Measurements from ENCODE around the gene ZSWIM5.
"Not testable (repeated sequence)": the region's sequence is repeated elsewhere in the genome, so short reads cannot be mapped to it uniquely, and the experiment has no call there.

The ZSWIM5 gene

GRCh38 chr1:45111239-45111638, 95.2 kb downstream of the ZSWIM5 start:
- in situ Hi-C loops (cut with HindIII; ENCODE audit: low pct_ligation_motif_present, low sequenced_read_pairs) = no loop called here
- H3K27me3 ChIP-seq (replicated peaks) = no peaks in the 10 kb centered on the region
- TF ChIP-seq, protein P1, sequence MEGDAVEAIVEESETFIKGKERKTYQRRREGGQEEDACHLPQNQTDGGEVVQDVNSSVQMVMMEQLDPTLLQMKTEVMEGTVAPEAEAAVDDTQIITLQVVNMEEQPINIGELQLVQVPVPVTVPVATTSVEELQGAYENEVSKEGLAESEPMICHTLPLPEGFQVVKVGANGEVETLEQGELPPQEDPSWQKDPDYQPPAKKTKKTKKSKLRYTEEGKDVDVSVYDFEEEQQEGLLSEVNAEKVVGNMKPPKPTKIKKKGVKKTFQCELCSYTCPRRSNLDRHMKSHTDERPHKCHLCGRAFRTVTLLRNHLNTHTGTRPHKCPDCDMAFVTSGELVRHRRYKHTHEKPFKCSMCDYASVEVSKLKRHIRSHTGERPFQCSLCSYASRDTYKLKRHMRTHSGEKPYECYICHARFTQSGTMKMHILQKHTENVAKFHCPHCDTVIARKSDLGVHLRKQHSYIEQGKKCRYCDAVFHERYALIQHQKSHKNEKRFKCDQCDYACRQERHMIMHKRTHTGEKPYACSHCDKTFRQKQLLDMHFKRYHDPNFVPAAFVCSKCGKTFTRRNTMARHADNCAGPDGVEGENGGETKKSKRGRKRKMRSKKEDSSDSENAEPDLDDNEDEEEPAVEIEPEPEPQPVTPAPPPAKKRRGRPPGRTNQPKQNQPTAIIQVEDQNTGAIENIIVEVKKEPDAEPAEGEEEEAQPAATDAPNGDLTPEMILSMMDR (IDR thresholded peaks at IDR 0.05; ENCODE audit: low read depth, low read length, missing control alignments) = no peak
- no peak for DNase-seq
- no peak overlapping the region for H3K4me3 ChIP-seq (ENCODE audit: low read depth, low read length)
- H3K36me3 ChIP-seq (replicated peaks) = no peaks in the 10 kb centered on the region
- no peak overlapping the region for H3K27ac ChIP-seq

DNA sequence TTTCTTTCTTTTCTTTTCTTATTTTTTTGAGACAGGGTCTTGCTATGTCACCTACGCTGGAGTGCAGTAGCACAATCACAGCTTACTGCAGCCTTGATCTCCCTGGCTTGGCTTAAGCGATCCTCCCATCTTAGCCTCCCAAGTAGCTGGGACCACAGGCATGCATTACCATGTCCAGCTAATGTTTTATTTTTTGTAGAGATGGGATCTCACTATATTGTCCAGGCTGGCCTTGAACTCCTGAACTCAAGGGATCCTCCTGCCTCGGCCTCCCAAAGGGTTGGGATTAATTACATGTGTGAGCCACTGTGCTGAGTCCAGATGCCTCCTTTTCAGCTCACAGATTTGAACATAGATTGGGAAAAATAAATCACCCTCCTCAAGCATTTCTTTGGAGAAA, 98.6 kb downstream of the ZSWIM5 start:
- in situ Hi-C loops (cut with HindIII; ENCODE audit: low pct_ligation_motif_present, low sequenced_read_pairs) = no loop called here
- Histone ChIP-seq H3K36me3 (replicated peaks) (no peaks in the 10 kb centered on the region), H3K27me3 (replicated peaks) (no peaks in the 10 kb centered on the region), H3K27ac (no peak overlapping the region), H3K4me3 (ENCODE audit: low read depth, low read length) (no peak overlapping the region)
- no peak for DNase-seq
- TF ChIP-seq, protein P1 (IDR thresholded peaks at IDR 0.05; ENCODE audit: low read depth, low read length, missing control alignments) = no peak

- DNase-seq; H3K4me3 ChIP-seq (ENCODE audit: low read depth, low read length); in situ Hi-C loops (cut with HindIII; ENCODE audit: low pct_ligation_motif_present, low sequenced_read_pairs); H3K27me3 ChIP-seq (replicated peaks); H3K27ac ChIP-seq; H3K36me3 ChIP-seq (replicated peaks): not testable (repeated sequence)
Measured at GRCh38 chr1:45106864-45107263, 99.5 kb downstream of the ZSWIM5 start.

- in situ Hi-C loops (cut with HindIII; ENCODE audit: low pct_ligation_motif_present, low sequenced_read_pairs); H3K36me3 ChIP-seq (replicated peaks); DNase-seq; H3K27me3 ChIP-seq (replicated peaks); H3K27ac ChIP-seq; H3K4me3 ChIP-seq (ENCODE audit: low read depth, low read length): not testable (repeated sequence)
Measured at GRCh38 chr1:45106156-45106545, 100.3 kb downstream of the ZSWIM5 start.

GRCh38 chr1:45105486-45106155, 100.8 kb downstream of the ZSWIM5 start:
- H3K27me3 ChIP-seq (replicated peaks); in situ Hi-C loops (cut with HindIII; ENCODE audit: low pct_ligation_motif_present, low sequenced_read_pairs); H3K27ac ChIP-seq; H3K4me3 ChIP-seq (ENCODE audit: low read depth, low read length); DNase-seq; H3K36me3 ChIP-seq (replicated peaks): not testable (repeated sequence)

- in situ Hi-C loops (cut with HindIII; ENCODE audit: low pct_ligation_motif_present, low sequenced_read_pairs) = no loop called here
- no peak for DNase-seq
- TF ChIP-seq, protein P1 (IDR thresholded peaks at IDR 0.05; ENCODE audit: low read depth, low read length, missing control alignments) = no peak
- Histone ChIP-seq H3K36me3 (replicated peaks) (no peaks in the 10 kb centered on the region), H3K27me3 (replicated peaks) (no peaks in the 10 kb centered on the region), H3K4me3 (ENCODE audit: low read depth, low read length) (no peak overlapping the region), H3K27ac (no peak overlapping the region)
Measured at GRCh38 chr1:45103534-45103933, 102.9 kb downstream of the ZSWIM5 start.

DNA sequence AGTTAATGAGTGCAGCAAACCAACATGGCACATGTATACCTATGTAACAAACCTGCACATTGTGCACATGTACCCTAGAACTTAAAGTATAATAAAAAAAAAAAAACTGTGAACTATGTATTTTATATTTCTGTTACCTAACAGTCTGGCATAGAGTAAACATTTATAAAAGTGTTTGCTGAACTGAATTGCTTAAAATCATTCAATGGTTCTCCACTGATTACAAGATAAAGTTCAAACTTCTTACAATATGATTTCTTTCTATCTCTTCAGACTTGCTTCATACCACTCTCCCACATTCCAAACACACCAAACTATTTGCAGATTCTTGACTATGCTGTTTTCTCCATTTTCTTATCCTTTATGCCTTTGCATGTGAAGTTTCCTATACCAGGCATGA, 104.5 kb downstream of the ZSWIM5 start:
- TF ChIP-seq, protein P1 (IDR thresholded peaks at IDR 0.05; ENCODE audit: low read depth, low read length, missing control alignments) = no peak
- no peak for DNase-seq
- Histone ChIP-seq H3K27me3 (replicated peaks) (no peaks in the 10 kb centered on the region), H3K4me3 (ENCODE audit: low read depth, low read length) (no peak overlapping the region), H3K27ac (no peak overlapping the region), H3K36me3 (replicated peaks) (no peaks in the 10 kb centered on the region)
- in situ Hi-C loops (cut with HindIII; ENCODE audit: low pct_ligation_motif_present, low sequenced_read_pairs) = no loop called here

DNA sequence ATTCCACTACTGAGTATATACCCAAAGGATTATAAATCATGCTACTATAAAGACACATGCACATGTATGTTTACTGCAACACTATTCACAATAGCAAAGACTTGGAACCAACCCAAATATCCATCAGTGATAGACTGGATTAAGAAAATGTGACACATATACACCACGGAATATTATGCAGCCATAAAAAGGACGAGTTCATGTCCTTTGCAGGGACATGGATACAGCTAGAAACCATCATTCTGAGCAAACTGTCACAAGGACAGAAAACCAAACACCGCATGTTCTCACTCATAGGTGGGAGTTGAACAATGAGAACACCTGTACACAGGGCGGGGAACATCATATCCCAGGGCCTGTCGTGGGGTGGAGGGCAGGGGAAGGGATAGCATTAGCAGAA, 104.9 kb downstream of the ZSWIM5 start:
- DNase-seq = not testable (repeated sequence)

More for the DNA sequence above, 104.9 kb downstream of the ZSWIM5 start:
- H3K36me3 ChIP-seq (replicated peaks); in situ Hi-C loops (cut with HindIII; ENCODE audit: low pct_ligation_motif_present, low sequenced_read_pairs); H3K27ac ChIP-seq; H3K27me3 ChIP-seq (replicated peaks); H3K4me3 ChIP-seq (ENCODE audit: low read depth, low read length): not testable (repeated sequence)

All from brain microvascular endothelial cell (primary cell).